ENCODE data around the gene CALD1.

Gene CALD1
- long read RNA-seq, partial matches to known transcripts: 0 of 1 reads
- long read RNA-seq, other reads (novel, unspliced or antisense): 1 of 1 reads

GRCh38 chr7:134778941-134779740 lies at the start of gene CALD1:
Gene CALD1 (plus strand): TSS chr7:134779634. CDS start chr7:134867734, 88,100 bp downstream.
- DNase-seq (ENCODE audit: low read depth in 1 of 2, low spot score in 1 of 2): no peak

GRCh38 chr7:134729895-134730294 lies 49.5 kb upstream of the CALD1 start:
- no peak overlapping the region for H3K27ac ChIP-seq (replicated peaks)
- H3K27me3 ChIP-seq (ENCODE audit: insufficient read depth, poor library complexity, severe bottlenecking): no peaks in the 10 kb centered on the region
- DNase-seq (ENCODE audit: low read depth in 1 of 2, low spot score in 1 of 2): no peak
- TF ChIP-seq SPI1 (IDR thresholded peaks at IDR 0.05; ENCODE audit: borderline replicate concordance, low read depth) (no peak), POLR2AphosphoS5 (IDR thresholded peaks at IDR 0.05; ENCODE audit: low read depth) (no peak), REST (IDR thresholded peaks at IDR 0.05; ENCODE audit: insufficient replicate concordance, low read depth) (no peak), CTCF (IDR thresholded peaks at IDR 0.05; ENCODE audit: insufficient read depth, low read length) (no peak), GABPA (IDR thresholded peaks at IDR 0.05; ENCODE audit: low read depth) (no peak)
- H3K4me3 ChIP-seq (replicated peaks; ENCODE audit: insufficient read depth, low read length): no peak overlapping the region

More at GRCh38 chr7:134778941-134779740, at the start of gene CALD1:
- Histone ChIP-seq H3K27ac (replicated peaks) (no peak within 1 kb of the TSS), H3K27me3 (ENCODE audit: insufficient read depth, poor library complexity, severe bottlenecking) (peaks cover 2% of the 10 kb centered on the region), H3K4me3 (replicated peaks; ENCODE audit: insufficient read depth, low read length) (no peak within 1 kb of the TSS)
- TF ChIP-seq GABPA (IDR thresholded peaks at IDR 0.05; ENCODE audit: low read depth) (no peak), REST (IDR thresholded peaks at IDR 0.05; ENCODE audit: insufficient replicate concordance, low read depth) (no peak), CTCF (IDR thresholded peaks at IDR 0.05; ENCODE audit: insufficient read depth, low read length) (no peak), SPI1 (IDR thresholded peaks at IDR 0.05; ENCODE audit: borderline replicate concordance, low read depth) (no peak), POLR2AphosphoS5 (IDR thresholded peaks at IDR 0.05; ENCODE audit: low read depth) (no peak)

GRCh38 chr7:134730411-134730829 lies 49.0 kb upstream of the CALD1 start:
- no peak for TF ChIP-seq POLR2AphosphoS5 (IDR thresholded peaks at IDR 0.05; ENCODE audit: low read depth)
- TF ChIP-seq CTCF (IDR thresholded peaks at IDR 0.05; ENCODE audit: insufficient read depth, low read length): no peak
- TF ChIP-seq REST (IDR thresholded peaks at IDR 0.05; ENCODE audit: insufficient replicate concordance, low read depth): no peak
- no peak for TF ChIP-seq SPI1 (IDR thresholded peaks at IDR 0.05; ENCODE audit: borderline replicate concordance, low read depth)
- TF ChIP-seq GABPA (IDR thresholded peaks at IDR 0.05; ENCODE audit: low read depth): no peak
- Histone ChIP-seq H3K27ac (replicated peaks) (no peak overlapping the region), H3K4me3 (replicated peaks; ENCODE audit: insufficient read depth, low read length) (no peak overlapping the region), H3K27me3 (ENCODE audit: insufficient read depth, poor library complexity, severe bottlenecking) (no peaks in the 10 kb centered on the region)
- DNase-seq (ENCODE audit: low read depth in 1 of 2, low spot score in 1 of 2): no peak

Data from HL-60 (cell line).